Transverse colon (tissue), 4 donors: Measurements from ENCODE around the gene CEP78.

ENCODE experiments used
- CTCF ChIP-seq, 5 experiments: fragments of 200-600 bp in 3 of 5; fragments of 450-650 bp in 2 of 5; sonication (generic) in 3 of 5; IDR thresholded peaks; 1 replicate in 2 of 5; 2 replicates in 3 of 5; pipeline ENCODE4 v1.5.1; 2016 to 2017; ENCODE audit warnings: antibody characterized with exemption in 5 of 5, inconsistent platforms in 3 of 5, mild to moderate bottlenecking in 2 of 5, moderate library complexity in 1 of 5
- EP300 ChIP-seq: sonication (generic); formaldehyde crosslinking; IDR thresholded peaks from one replicate; pipeline ENCODE4 v1.6.1; 2017; ENCODE audit warnings: antibody characterized with exemption, low read depth
- POLR2A ChIP-seq: fragments of 450-650 bp; IDR thresholded peaks from one replicate; pipeline ENCODE4 v1.6.1; 2016; ENCODE audit warnings: antibody characterized with exemption, mild to moderate bottlenecking, moderate library complexity
- POLR2AphosphoS5 ChIP-seq, 3 donors: sonication (generic); formaldehyde crosslinking; IDR thresholded peaks; one replicate each; pipeline ENCODE4 v1.6.1; 2016; ENCODE audit warnings: antibody characterized with exemption in 3 of 3

DNA sequence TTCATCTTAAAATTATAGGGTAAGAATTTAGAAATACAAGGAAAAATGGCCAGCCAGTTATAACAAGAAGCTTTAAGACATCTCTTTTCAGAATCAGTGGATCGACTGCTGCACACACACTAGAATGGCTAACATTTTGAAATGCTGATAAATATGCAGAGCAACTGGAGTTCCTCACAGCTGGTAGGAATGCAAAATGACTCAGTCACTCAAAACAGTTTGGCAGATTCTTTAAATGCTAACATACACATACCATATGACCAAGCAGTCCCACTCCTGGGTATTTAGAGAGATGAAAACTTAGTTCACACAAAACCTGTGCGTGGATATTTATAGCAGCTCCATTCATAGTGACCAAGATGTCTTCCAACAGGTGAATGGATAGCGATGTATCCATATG, 37.9 kb downstream of the CEP78 start:
- TF ChIP-seq POLR2AphosphoS5 (IDR thresholded peaks at IDR 0.05) = no peak
- no peak for TF ChIP-seq CTCF (IDR thresholded peaks at IDR 0.05)
- TF ChIP-seq EP300 = no peak
- TF ChIP-seq POLR2A = no peak
